Naive thymus-derived CD8-positive, alpha-beta T cell (primary cell): Measurements from ENCODE around the gene KIAA0825. TPM values are rescaled to one million over a fixed set of nuclear protein-coding genes. Genes with fewer than 3 reads are reported as not detected.

Experiments used
- ATAC-seq, 2 donors: fragments of 150-1000 bp; cut with Tn5 transposase in 1 of 2; sonication (Bioruptor Pico), chemical (Tn5 transposase) in 1 of 2; 1 replicate in 1 of 2; 2 replicates in 1 of 2; pipeline ENCODE4 v1.10.0; 2021; ENCODE audit warnings: mild to moderate bottlenecking in 2 of 2, moderate library complexity in 2 of 2
- POLR2A ChIA-PET: fragments of 350-600 bp; sonication (Branson Sonifier 250); formaldehyde crosslinking; loops from one replicate; lab custom pipeline; 2021; ENCODE audit warnings: antibody characterized with exemption; lab: Charles Lee
- DNase-seq, 10 donors: peaks; one replicate each; pipeline versions ENCODE4 v3.0.0 to v3.0.0-alpha.2; 2020 to 2022
- H3K27ac Mint-ChIP-seq, 10 donors: one replicate each; pipeline ENCODE4 v1.8.0; 2020 to 2022; ENCODE audit warnings: mild to moderate bottlenecking in 10 of 10, mixed read lengths in 10 of 10, moderate library complexity in 4 of 10, inconsistent platforms in 1 of 10
- H3K27me3 Mint-ChIP-seq, 5 donors: one replicate each; pipeline ENCODE4 v1.8.0; 2021 to 2022; ENCODE audit warnings: mixed read lengths in 5 of 5
- H3K36me3 Mint-ChIP-seq, 3 donors: one replicate each; pipeline ENCODE4 v1.8.0; 2020 to 2022; ENCODE audit warnings: mixed read lengths in 3 of 3, mild to moderate bottlenecking in 2 of 3, inconsistent platforms in 1 of 3
- H3K4me1 Mint-ChIP-seq, 4 donors: one replicate each; pipeline ENCODE4 v1.8.0; 2021 to 2022; ENCODE audit warnings: mixed read lengths in 4 of 4
- H3K4me3 Mint-ChIP-seq, 10 donors: one replicate each; pipeline ENCODE4 v1.8.0; 2020 to 2022; ENCODE audit warnings: mild to moderate bottlenecking in 10 of 10, mixed read lengths in 10 of 10, moderate library complexity in 6 of 10, inconsistent platforms in 1 of 10
- H3K9me3 Mint-ChIP-seq, 9 donors: one replicate each; pipeline ENCODE4 v1.8.0; 2020 to 2022; ENCODE audit warnings: mixed read lengths in 9 of 9, mild to moderate bottlenecking in 3 of 9, inconsistent platforms in 1 of 9, moderate library complexity in 1 of 9
- polyA plus RNA-seq, 3 donors: library from polyadenylated mRNA; unstranded; fragments of 300-500 nt; fragmentation: Illumina TruSeq; gene quantifications; one replicate each; pipeline ENCODE4 v1.2.3, GENCODE V29; 2021
- total RNA-seq, 8 experiments: library from RNA in 2 of 8; stranded (reverse) in 2 of 8; gene quantifications; one replicate each; pipeline ENCODE4 v1.2.3 and lab custom pipeline; 2021 to 2026

KIAA0825 gene
- total and polyA plus RNA-seq, 5 experiments from 2014 or later = 0.74 to 1.6 (median 1.1) TPM

DNA sequence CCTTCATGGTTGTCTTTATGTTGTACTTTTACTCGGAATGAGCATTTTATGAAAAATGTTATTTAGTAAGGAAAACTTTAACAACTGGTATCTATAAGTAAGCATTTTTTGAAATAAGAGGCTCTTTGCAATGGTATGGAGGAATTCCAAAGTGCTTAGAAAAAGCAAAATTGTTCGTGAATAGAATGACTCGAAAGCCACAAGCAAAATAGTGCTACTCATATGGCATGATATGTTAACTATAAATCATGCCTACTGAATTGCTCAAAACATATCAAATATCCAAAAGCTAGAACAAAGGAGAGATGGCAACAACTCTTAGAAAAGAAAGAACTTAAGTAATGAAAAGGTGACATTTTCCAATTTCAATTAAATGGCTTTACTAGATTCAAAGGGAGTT is 216.3 kb downstream of the KIAA0825 start:
- Mint-ChIP-seq H3K27me3 (no peaks in the 10 kb centered on the region), H3K4me3 (no peak overlapping the region), H3K27ac (no peak overlapping the region), H3K4me1 (no peaks in the 10 kb centered on the region), H3K36me3 (peaks cover 0 to 5% (median 2%) of the 10 kb centered on the region in 3 donors), H3K9me3 (no peaks in the 10 kb centered on the region)
- DNase-seq (no peak), ATAC-seq (no peak)
- POLR2A ChIA-PET = no interaction called here

GRCh38 chr5:94397508-94397907 is 220.9 kb downstream of the KIAA0825 start:
- no peak overlapping the region for H3K4me3 Mint-ChIP-seq
- H3K27ac Mint-ChIP-seq = no peak overlapping the region
- H3K27me3 Mint-ChIP-seq = no peaks in the 10 kb centered on the region
- H3K4me1 Mint-ChIP-seq = no peaks in the 10 kb centered on the region
- H3K9me3 Mint-ChIP-seq = no peaks in the 10 kb centered on the region
- POLR2A ChIA-PET = no interaction called here
- ATAC-seq = no peak
- H3K36me3 Mint-ChIP-seq = peaks cover 0 to 4% (median 2%) of the 10 kb centered on the region in 3 donors
- no peak for DNase-seq

DNA sequence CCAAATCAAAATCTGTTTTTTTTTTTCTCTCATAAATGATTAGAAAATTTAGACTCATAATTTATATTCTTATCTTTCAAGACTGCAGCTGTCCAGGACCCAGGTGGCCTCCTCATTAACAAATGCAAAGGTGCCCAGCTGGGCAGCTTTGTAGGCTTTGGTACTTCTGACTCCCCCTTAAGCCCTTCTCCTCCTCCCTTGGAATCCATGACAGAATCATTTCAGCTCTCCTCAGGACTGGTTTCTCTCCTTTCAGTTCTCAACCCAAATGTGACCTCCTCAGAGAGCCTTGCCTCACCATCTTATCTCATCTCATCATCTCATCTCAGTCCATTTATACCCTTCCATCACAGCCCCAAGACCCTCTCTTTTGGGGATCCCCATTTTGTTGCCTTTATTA is 221.7 kb downstream of the KIAA0825 start:
- POLR2A ChIA-PET = no interaction called here
- Mint-ChIP-seq H3K27me3 (no peaks in the 10 kb centered on the region), H3K27ac (no peak overlapping the region), H3K4me3 (no peak overlapping the region), H3K4me1 (no peaks in the 10 kb centered on the region), H3K36me3 (peaks cover 0 to 4% (median 0%) of the 10 kb centered on the region in 3 donors), H3K9me3 (no peaks in the 10 kb centered on the region)
- DNase-seq (no peak), ATAC-seq (no peak)

GRCh38 chr5:94395468-94395867 is 222.9 kb downstream of the KIAA0825 start:
- no peaks in the 10 kb centered on the region for H3K27me3 Mint-ChIP-seq
- H3K9me3 Mint-ChIP-seq = no peaks in the 10 kb centered on the region
- no peak overlapping the region for H3K27ac Mint-ChIP-seq
- H3K4me3 Mint-ChIP-seq = no peak overlapping the region
- DNase-seq = no peak
- H3K36me3 Mint-ChIP-seq = peaks cover 0 to 4% (median 0%) of the 10 kb centered on the region in 3 donors
- no peak for ATAC-seq
- H3K4me1 Mint-ChIP-seq = no peaks in the 10 kb centered on the region
- POLR2A ChIA-PET = no interaction called here

DNA sequence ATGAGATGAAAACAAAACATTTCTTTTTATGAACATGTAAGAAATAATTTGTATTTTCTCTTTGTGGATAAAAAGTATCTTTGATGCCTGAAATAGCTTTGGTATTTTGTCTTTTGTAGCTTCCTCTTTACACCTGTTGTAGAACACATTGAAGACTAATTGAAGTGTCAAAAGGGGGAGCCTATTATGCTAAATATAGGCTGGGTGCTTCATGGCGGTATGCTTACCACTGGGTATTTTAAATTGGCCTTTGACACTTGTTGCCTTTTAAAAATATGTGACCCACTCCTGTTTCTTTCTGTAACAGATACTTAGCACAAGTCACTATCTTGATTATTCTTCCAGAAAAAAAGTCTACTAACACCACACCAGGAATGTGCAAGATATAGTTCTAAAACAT is 226.4 kb downstream of the KIAA0825 start:
- Mint-ChIP-seq H3K4me1 (no peaks in the 10 kb centered on the region), H3K4me3 (no peak overlapping the region), H3K27me3 (no peaks in the 10 kb centered on the region), H3K9me3 (no peaks in the 10 kb centered on the region), H3K36me3 (peaks cover 0 to 2% (median 0%) of the 10 kb centered on the region in 3 donors), H3K27ac (no peak overlapping the region)
- DNase-seq = no peak
- POLR2A ChIA-PET = no interaction called here
- no peak for ATAC-seq

- no peak overlapping the region for H3K4me3 Mint-ChIP-seq
- POLR2A ChIA-PET = no interaction called here
- no peaks in the 10 kb centered on the region for H3K4me1 Mint-ChIP-seq
- no peaks in the 10 kb centered on the region for H3K27me3 Mint-ChIP-seq
- no peak overlapping the region for H3K27ac Mint-ChIP-seq
- no peaks in the 10 kb centered on the region for H3K36me3 Mint-ChIP-seq
- DNase-seq = no peak
- ATAC-seq = no peak
- H3K9me3 Mint-ChIP-seq = no peaks in the 10 kb centered on the region
These were observed 228.9 kb downstream of the KIAA0825 start for GRCh38 chr5:94389515-94389899.

GRCh38 chr5:94388773-94389514 is 229.5 kb downstream of the KIAA0825 start:
- no peak overlapping the region for H3K27ac Mint-ChIP-seq
- H3K4me1 Mint-ChIP-seq = no peaks in the 10 kb centered on the region
- POLR2A ChIA-PET = no interaction called here
- ATAC-seq (no peak), DNase-seq (no peak)
- H3K9me3 Mint-ChIP-seq = no peaks in the 10 kb centered on the region
- H3K27me3 Mint-ChIP-seq = no peaks in the 10 kb centered on the region
- peaks cover 0 to 5% (median 0%) of the 10 kb centered on the region in 3 donors for H3K36me3 Mint-ChIP-seq
- no peak overlapping the region for H3K4me3 Mint-ChIP-seq

GRCh38 chr5:94385767-94386166 is 232.6 kb downstream of the KIAA0825 start:
- no peaks in the 10 kb centered on the region for H3K27me3 Mint-ChIP-seq
- POLR2A ChIA-PET = no interaction called here
- H3K9me3 Mint-ChIP-seq = no peaks in the 10 kb centered on the region
- no peaks in the 10 kb centered on the region for H3K4me1 Mint-ChIP-seq
- no peak overlapping the region for H3K4me3 Mint-ChIP-seq
- no peak for DNase-seq
- no peak overlapping the region for H3K27ac Mint-ChIP-seq
- H3K36me3 Mint-ChIP-seq = peaks cover 0 to 15% (median 0%) of the 10 kb centered on the region in 3 donors
- no peak for ATAC-seq

GRCh38 chr5:94378062-94378461 is 240.3 kb downstream of the KIAA0825 start:
- ATAC-seq (no peak), DNase-seq (no peak)
- Mint-ChIP-seq H3K4me1 (no peaks in the 10 kb centered on the region), H3K27me3 (no peaks in the 10 kb centered on the region), H3K4me3 (no peak overlapping the region), H3K36me3 (peaks cover 0 to 12% (median 6%) of the 10 kb centered on the region in 3 donors), H3K9me3 (no peaks in the 10 kb centered on the region), H3K27ac (no peak overlapping the region)
- POLR2A ChIA-PET = no interaction called here

- H3K27me3 Mint-ChIP-seq = no peaks in the 10 kb centered on the region
- H3K27ac Mint-ChIP-seq = no peak overlapping the region
- ATAC-seq (no peak), DNase-seq (no peak)
- H3K36me3 Mint-ChIP-seq = peaks cover 0 to 8% (median 6%) of the 10 kb centered on the region in 3 donors
- no peaks in the 10 kb centered on the region for H3K4me1 Mint-ChIP-seq
- POLR2A ChIA-PET = no interaction called here
- no peak overlapping the region for H3K4me3 Mint-ChIP-seq
- H3K9me3 Mint-ChIP-seq = no peaks in the 10 kb centered on the region
These were observed 241.6 kb downstream of the KIAA0825 start for GRCh38 chr5:94376672-94377345.

DNA sequence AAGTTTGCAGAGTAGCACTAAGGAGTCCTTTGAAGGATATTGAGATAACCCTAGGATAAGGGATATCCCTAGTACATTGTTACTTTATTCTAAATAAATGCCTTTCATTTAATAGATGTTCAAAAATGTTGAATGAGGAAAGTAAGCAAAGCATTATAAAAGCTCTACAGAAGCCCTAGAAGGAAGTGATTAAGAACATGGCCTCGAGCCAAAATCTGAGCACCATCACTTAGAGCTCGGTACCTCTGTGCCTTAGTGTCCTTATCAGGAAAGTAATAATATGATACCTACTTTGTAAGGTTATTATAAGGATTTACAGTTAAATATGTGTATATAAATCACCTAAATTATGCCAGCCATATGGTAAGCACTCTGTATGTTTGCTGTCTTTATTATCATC is 242.6 kb downstream of the KIAA0825 start:
- no peak overlapping the region for H3K27ac Mint-ChIP-seq
- no peak overlapping the region for H3K4me3 Mint-ChIP-seq
- H3K36me3 Mint-ChIP-seq = peaks cover 0 to 6% (median 2%) of the 10 kb centered on the region in 3 donors
- no peak for ATAC-seq
- no peaks in the 10 kb centered on the region for H3K4me1 Mint-ChIP-seq
- POLR2A ChIA-PET = no interaction called here
- no peaks in the 10 kb centered on the region for H3K9me3 Mint-ChIP-seq
- H3K27me3 Mint-ChIP-seq = no peaks in the 10 kb centered on the region
- no peak for DNase-seq

- H3K9me3 Mint-ChIP-seq = no peaks in the 10 kb centered on the region
- DNase-seq = no peak
- H3K4me3 Mint-ChIP-seq = no peak overlapping the region
- no peaks in the 10 kb centered on the region for H3K27me3 Mint-ChIP-seq
- H3K27ac Mint-ChIP-seq = no peak overlapping the region
- POLR2A ChIA-PET = no interaction called here
- no peaks in the 10 kb centered on the region for H3K4me1 Mint-ChIP-seq
- no peak for ATAC-seq
- H3K36me3 Mint-ChIP-seq = peaks cover 0 to 6% (median 0%) of the 10 kb centered on the region in 3 donors
These were observed 244.1 kb downstream of the KIAA0825 start for GRCh38 chr5:94374336-94374735.

GRCh38 chr5:94367900-94368299 is 250.5 kb downstream of the KIAA0825 start:
- ATAC-seq = no peak
- H3K9me3 Mint-ChIP-seq = no peaks in the 10 kb centered on the region
- H3K27ac Mint-ChIP-seq = no peak overlapping the region

More at GRCh38 chr5:94367900-94368299, 250.5 kb downstream of the KIAA0825 start:
- POLR2A ChIA-PET = no interaction called here
- H3K36me3 Mint-ChIP-seq = peaks cover 0 to 6% (median 0%) of the 10 kb centered on the region in 3 donors
- no peak overlapping the region for H3K4me3 Mint-ChIP-seq
- H3K27me3 Mint-ChIP-seq = peaks cover 0 to 3% (median 0%) of the 10 kb centered on the region in 5 donors
- no peak for DNase-seq
- peaks cover 0 to 2% (median 0%) of the 10 kb centered on the region in 4 donors for H3K4me1 Mint-ChIP-seq
